HepG2 (cell line): ENCODE data around the gene IL17C. TPM values are rescaled to one million over a fixed set of nuclear protein-coding genes. Genes with fewer than 3 reads are reported as not detected.

Source experiments
- CBFB ChIP-seq: sonication (generic); formaldehyde crosslinking; IDR thresholded peaks from 2 replicates; pipeline ENCODE4 v1.4.0; 2020; ENCODE audit warnings: missing genetic modification reagents
- CBX1 ChIP-seq: IDR thresholded peaks from one replicate; pipeline ENCODE4 v1.6.1; 2016; ENCODE audit warnings: antibody characterized with exemption, low read depth
- HCFC1 ChIP-seq: fragments of 150-350 bp; IDR thresholded peaks from 2 replicates; pipeline ENCODE4 v1.6.1; 2014; ENCODE audit warnings: low read depth, low read length
- HIVEP1 ChIP-seq: sonication (generic); formaldehyde crosslinking; IDR thresholded peaks from 2 replicates; pipeline ENCODE4 v1.4.0; 2020; ENCODE audit warnings: mild to moderate bottlenecking, missing genetic modification reagents
- NAIF1 ChIP-seq: sonication (generic); formaldehyde crosslinking; IDR thresholded peaks from 2 replicates; pipeline ENCODE4 v1.5.0; 2020; ENCODE audit warnings: mild to moderate bottlenecking, missing genetic modification reagents, borderline replicate concordance
- NFKB2 ChIP-seq: sonication (generic); formaldehyde crosslinking; IDR thresholded peaks from 2 replicates; pipeline ENCODE4 v1.4.0; 2020; ENCODE audit warnings: missing genetic modification reagents, borderline replicate concordance
- POLR2AphosphoS5 ChIP-seq: IDR thresholded peaks from 2 replicates; pipeline ENCODE4 v1.6.1; 2012; ENCODE audit warnings: low read depth, low read length
- PRMT3 ChIP-seq: sonication (generic); formaldehyde crosslinking; IDR thresholded peaks from 2 replicates; pipeline ENCODE4 v1.8.1; 2022; ENCODE audit warnings: low read depth, mild to moderate bottlenecking, moderate library complexity, missing genetic modification reagents, borderline replicate concordance
- RAD51 ChIP-seq: fragments of 450-650 bp; IDR thresholded peaks from 2 replicates; pipeline ENCODE4 v1.6.1; 2016; ENCODE audit warnings: borderline replicate concordance
- SMAD3 ChIP-seq: sonication (generic); formaldehyde crosslinking; IDR thresholded peaks from 2 replicates; pipeline ENCODE4 v1.4.0; 2020; ENCODE audit warnings: missing genetic modification reagents
- SRY ChIP-seq: sonication (generic); formaldehyde crosslinking; IDR thresholded peaks from 2 replicates; pipeline ENCODE4 v1.8.0; 2022; ENCODE audit warnings: mild to moderate bottlenecking, missing genetic modification reagents
- ZEB1 ChIP-seq: IDR thresholded peaks from 2 replicates; pipeline ENCODE4 v1.6.1; 2012; ENCODE audit warnings: mild to moderate bottlenecking, low read depth, inconsistent platforms; ENCODE audit not compliant: insufficient replicate concordance
- ZNF207 ChIP-seq: fragments of 450-650 bp; IDR thresholded peaks from 2 replicates; pipeline ENCODE4 v1.6.1; 2016; ENCODE audit warnings: antibody characterized with exemption, borderline replicate concordance
- ZNF251 ChIP-seq: sonication (generic); formaldehyde crosslinking; IDR thresholded peaks from 2 replicates; pipeline ENCODE4 v1.9.0; 2021; ENCODE audit warnings: mild to moderate bottlenecking, missing genetic modification reagents
- ZNF451 ChIP-seq: sonication (generic); formaldehyde crosslinking; IDR thresholded peaks from 2 replicates; pipeline ENCODE4 v1.5.0; 2020; ENCODE audit warnings: mild to moderate bottlenecking, missing genetic modification reagents
- ZNF7 ChIP-seq: IDR thresholded peaks from 2 replicates; pipeline ENCODE4 v1.6.1; 2016; ENCODE audit warnings: missing biosample characterization, missing genetic modification reagents
- polyA plus RNA-seq, 8 experiments: library from polyadenylated mRNA; depleted of rRNA in 3 of 8; stranded (reverse) in 7 of 8; unstranded in 1 of 8; fragments of >200 nt; fragmentation: Illumina TruSeq in 4 of 8; extraction: Trizol in 4 of 8; gene quantifications; 2 replicates each; pipeline versions ENCODE4 v1.2.1 to v1.2.3, GENCODE V29; 2011 to 2016; ENCODE audit warnings: low read depth in 4 of 8, missing spikeins in 1 of 8, mixed read lengths in 1 of 8; ENCODE audit not compliant: insufficient read depth in 1 of 8
- total RNA-seq, 5 experiments: library from RNA; depleted of rRNA; stranded (reverse); fragments of >200 nt; fragmentation: Illumina TruSeq; extraction: Trizol; gene quantifications; 2 replicates each; pipeline ENCODE4 v1.2.3, GENCODE V29; 2016; ENCODE audit warnings: low read depth in 1 of 5
- TF ChIP-seq, protein P1 (sequence below): fragments of 450-650 bp; IDR thresholded peaks from 2 replicates; pipeline ENCODE4 v1.6.1; 2017; ENCODE audit warnings: mild to moderate bottlenecking
- TF ChIP-seq, protein P2 (sequence below): sonication (generic); formaldehyde crosslinking; IDR thresholded peaks from 2 replicates; pipeline ENCODE4 v1.5.0; 2020; ENCODE audit warnings: mild to moderate bottlenecking, missing genetic modification reagents
- TF ChIP-seq, protein P3 (sequence below): sonication (generic); formaldehyde crosslinking; IDR thresholded peaks from 2 replicates; pipeline ENCODE4 v1.4.0; 2020; ENCODE audit warnings: mild to moderate bottlenecking, missing genetic modification reagents
- TF ChIP-seq, protein P4 (sequence below): sonication (generic); formaldehyde crosslinking; IDR thresholded peaks from 2 replicates; pipeline ENCODE4 v1.5.0; 2020; ENCODE audit warnings: missing genetic modification reagents

IL17C gene
- total and polyA plus RNA-seq, 2 of the 13 experiments (the other 11 are each of a cell fraction or from before 2014, with no cell fraction given), result not detected

DNA sequence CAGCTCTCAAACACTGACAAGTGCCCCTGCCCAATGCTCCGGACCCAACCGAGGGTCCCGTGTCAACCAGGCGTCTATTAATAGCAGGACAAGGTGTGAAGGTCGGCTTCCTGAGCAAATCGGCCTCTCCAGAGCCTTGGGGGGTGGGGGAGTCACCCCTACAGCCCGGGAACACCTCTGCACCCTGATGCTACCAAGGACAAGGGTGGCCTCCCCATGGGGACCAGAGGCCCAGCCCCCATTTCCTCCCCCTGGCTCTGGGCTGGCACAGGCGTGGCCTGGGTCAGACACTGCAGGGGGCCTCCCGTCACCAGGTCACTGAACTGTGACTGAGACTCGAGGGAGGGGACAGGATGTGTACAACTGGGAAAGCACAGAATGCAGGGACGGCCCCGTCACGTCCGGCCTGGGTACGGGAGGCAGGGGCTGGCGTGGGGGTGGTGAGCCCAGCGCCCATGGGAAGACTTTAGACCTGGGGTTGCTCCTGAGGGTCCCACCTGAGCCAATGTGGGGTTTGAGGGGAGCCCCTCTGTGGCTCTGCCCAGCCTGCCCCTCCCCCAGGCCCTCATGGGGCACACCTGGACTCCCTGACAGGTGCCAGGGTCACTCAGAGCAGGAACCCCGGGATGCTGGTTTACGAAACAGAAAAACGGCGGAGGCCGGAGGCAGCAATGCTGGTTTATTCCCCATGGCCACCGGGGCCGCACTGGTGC lies 13.1 kb downstream of the IL17C start (continued):
- TF ChIP-seq ZNF251 (CRISPR knock-in tag) (no peak), NFKB2 (peak; percentile 88), CBX1 (no peak), RAD51 (no peak), POLR2AphosphoS5 (peak; percentile 68; the same call in 1 of the 2 replicates), PRMT3 (CRISPR knock-in tag) (0 out of 2 replicates have a peak, but pooled peaks have one; percentile 70), HIVEP1 (CRISPR knock-in tag) (peak; percentile 99), NAIF1 (CRISPR knock-in tag) (peak; percentile 87; the same call in 1 of the 2 replicates), SMAD3 (CRISPR knock-in tag) (peak; percentile 82; the same call in 1 of the 2 replicates), ZNF451 (CRISPR knock-in tag) (0 out of 2 replicates have a peak, but pooled peaks have one; percentile 9), ZNF7 (CRISPR knock-in tag) (no peak), HCFC1 (peak; percentile 41), ZNF207 (no peak), SRY (CRISPR knock-in tag) (peak; percentile 42; the same call in 1 of the 2 replicates), CBFB (CRISPR knock-in tag) (no peak), ZEB1 (peak; percentile 57)
- TF ChIP-seq, protein P1, sequence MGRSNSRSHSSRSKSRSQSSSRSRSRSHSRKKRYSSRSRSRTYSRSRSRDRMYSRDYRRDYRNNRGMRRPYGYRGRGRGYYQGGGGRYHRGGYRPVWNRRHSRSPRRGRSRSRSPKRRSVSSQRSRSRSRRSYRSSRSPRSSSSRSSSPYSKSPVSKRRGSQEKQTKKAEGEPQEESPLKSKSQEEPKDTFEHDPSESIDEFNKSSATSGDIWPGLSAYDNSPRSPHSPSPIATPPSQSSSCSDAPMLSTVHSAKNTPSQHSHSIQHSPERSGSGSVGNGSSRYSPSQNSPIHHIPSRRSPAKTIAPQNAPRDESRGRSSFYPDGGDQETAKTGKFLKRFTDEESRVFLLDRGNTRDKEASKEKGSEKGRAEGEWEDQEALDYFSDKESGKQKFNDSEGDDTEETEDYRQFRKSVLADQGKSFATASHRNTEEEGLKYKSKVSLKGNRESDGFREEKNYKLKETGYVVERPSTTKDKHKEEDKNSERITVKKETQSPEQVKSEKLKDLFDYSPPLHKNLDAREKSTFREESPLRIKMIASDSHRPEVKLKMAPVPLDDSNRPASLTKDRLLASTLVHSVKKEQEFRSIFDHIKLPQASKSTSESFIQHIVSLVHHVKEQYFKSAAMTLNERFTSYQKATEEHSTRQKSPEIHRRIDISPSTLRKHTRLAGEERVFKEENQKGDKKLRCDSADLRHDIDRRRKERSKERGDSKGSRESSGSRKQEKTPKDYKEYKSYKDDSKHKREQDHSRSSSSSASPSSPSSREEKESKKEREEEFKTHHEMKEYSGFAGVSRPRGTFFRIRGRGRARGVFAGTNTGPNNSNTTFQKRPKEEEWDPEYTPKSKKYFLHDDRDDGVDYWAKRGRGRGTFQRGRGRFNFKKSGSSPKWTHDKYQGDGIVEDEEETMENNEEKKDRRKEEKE, result no peak
- TF ChIP-seq, protein P2, sequence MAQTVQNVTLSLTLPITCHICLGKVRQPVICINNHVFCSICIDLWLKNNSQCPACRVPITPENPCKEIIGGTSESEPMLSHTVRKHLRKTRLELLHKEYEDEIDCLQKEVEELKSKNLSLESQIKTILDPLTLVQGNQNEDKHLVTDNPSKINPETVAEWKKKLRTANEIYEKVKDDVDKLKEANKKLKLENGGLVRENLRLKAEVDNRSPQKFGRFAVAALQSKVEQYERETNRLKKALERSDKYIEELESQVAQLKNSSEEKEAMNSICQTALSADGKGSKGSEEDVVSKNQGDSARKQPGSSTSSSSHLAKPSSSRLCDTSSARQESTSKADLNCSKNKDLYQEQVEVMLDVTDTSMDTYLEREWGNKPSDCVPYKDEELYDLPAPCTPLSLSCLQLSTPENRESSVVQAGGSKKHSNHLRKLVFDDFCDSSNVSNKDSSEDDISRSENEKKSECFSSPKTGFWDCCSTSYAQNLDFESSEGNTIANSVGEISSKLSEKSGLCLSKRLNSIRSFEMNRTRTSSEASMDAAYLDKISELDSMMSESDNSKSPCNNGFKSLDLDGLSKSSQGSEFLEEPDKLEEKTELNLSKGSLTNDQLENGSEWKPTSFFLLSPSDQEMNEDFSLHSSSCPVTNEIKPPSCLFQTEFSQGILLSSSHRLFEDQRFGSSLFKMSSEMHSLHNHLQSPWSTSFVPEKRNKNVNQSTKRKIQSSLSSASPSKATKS (CRISPR knock-in tag), result peak; percentile 71; the same call in 1 of the 2 replicates
- TF ChIP-seq, protein P3, sequence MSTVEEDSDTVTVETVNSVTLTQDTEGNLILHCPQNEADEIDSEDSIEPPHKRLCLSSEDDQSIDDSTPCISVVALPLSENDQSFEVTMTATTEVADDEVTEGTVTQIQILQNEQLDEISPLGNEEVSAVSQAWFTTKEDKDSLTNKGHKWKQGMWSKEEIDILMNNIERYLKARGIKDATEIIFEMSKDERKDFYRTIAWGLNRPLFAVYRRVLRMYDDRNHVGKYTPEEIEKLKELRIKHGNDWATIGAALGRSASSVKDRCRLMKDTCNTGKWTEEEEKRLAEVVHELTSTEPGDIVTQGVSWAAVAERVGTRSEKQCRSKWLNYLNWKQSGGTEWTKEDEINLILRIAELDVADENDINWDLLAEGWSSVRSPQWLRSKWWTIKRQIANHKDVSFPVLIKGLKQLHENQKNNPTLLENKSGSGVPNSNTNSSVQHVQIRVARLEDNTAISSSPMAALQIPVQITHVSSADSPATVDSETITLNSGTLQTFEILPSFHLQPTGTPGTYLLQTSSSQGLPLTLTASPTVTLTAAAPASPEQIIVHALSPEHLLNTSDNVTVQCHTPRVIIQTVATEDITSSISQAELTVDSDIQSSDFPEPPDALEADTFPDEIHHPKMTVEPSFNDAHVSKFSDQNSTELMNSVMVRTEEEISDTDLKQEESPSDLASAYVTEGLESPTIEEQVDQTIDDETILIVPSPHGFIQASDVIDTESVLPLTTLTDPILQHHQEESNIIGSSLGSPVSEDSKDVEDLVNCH (CRISPR knock-in tag), result no peak
- TF ChIP-seq, protein P4, sequence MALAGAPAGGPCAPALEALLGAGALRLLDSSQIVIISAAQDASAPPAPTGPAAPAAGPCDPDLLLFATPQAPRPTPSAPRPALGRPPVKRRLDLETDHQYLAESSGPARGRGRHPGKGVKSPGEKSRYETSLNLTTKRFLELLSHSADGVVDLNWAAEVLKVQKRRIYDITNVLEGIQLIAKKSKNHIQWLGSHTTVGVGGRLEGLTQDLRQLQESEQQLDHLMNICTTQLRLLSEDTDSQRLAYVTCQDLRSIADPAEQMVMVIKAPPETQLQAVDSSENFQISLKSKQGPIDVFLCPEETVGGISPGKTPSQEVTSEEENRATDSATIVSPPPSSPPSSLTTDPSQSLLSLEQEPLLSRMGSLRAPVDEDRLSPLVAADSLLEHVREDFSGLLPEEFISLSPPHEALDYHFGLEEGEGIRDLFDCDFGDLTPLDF, result no peak
